Measurements from ENCODE around the gene LURAP1L. TPM values are rescaled to one million over a fixed set of nuclear protein-coding genes. Genes with fewer than 3 reads are reported as not detected.

Gene LURAP1L, protein sequence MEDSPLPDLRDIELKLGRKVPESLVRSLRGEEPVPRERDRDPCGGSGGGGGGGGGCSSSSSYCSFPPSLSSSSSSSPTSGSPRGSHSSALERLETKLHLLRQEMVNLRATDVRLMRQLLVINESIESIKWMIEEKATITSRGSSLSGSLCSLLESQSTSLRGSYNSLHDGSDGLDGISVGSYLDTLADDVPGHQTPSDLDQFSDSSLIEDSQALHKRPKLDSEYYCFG
- polyA plus RNA-seq (2011; rRNA removed) (52.4 and 61.4 TPM in 2 replicates), polyA plus RNA-seq (2017; fragmentation: RNase III; extraction: RNeasy Plus Mini Kit Qiagen cat#74134 plus additional on column Dnase treatment) (15.6 to 24.4 TPM (median 23.9 TPM) in 3 replicates), polyA minus RNA-seq (2011; rRNA and poly(A)+ RNA removed) (70.0 and 83.0 TPM in 2 replicates)
- 14.5 and 16.9 TPM in 2 replicates for polyA plus RNA-seq (2012; cell fraction: cytosol; rRNA removed)
- polyA plus RNA-seq (2012; cell fraction: nucleus; rRNA removed), result 23.0 and 32.1 TPM in 2 replicates

DNA sequence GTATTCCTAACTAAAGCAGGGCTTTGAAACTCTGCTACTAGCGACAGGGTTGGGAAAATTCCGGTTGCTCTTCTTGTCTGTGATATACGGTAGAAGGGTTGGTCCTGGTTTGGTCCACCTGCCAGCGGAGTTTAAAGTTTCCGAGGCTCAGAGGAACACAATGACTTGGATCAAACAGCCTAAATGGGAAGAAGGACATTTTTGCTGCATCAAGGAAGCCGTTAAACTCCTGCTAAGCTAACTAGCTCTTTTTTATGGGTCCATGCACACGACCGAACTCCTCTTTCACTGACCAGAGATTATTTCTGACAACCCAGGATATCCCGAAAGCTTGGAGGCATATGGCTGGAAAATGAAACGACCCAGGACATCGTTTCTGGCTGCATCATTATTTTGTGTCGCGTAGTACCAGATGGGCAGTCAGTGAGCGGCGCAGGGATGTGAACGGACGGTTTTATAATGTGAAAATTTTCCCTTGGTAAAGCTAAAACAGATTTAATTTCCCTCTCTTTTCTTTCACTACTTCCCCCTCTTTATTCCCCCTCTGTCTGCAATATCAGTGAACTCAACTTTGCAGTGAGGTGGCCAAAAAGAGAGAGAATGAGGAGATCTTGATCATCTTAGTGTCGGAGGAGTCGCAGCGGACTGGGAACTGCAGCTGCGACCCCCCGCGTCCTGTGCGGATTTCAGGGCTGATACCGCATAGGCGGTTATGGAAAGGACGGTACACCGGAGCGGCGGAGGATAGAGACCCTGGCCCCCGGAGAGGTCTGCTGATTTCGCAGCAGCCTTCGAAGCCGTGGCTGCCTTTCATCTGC, at the start of gene LURAP1L:
LURAP1L (plus strand) TSS at position 160 of the 818 bp plus-strand sequence. CDS start 696 bp downstream, outside the sequence.
- peak; percentile 89 for FAIRE-seq
- POLR2A ChIA-PET, result interaction anchor here (1.6 to 3.8 kb wide), 5 partner anchors 9 to 43 kb away, joined by 3 to 48 read pairs (median 35); no protein-coding TSS in a partner anchor
- Histone ChIP-seq H3K4me1 (peaks cover 36% of the 10 kb centered on the region), H3K4me2 (peak within 1 kb of the TSS; percentile 76), H3K4me3 (peak within 1 kb of the TSS; percentile 67), H3K9me3 (no peaks in the 10 kb centered on the region), H3K27ac (peak within 1 kb of the TSS; percentile 96 to 97)
- under 1% methylated on average over 26 of the region's 34 CpGs for WGBS (ENCODE audit: missing lambda C conversion rate)
- CTCF ChIA-PET, result interaction anchor here (0.6 to 6.7 kb wide), 26 partner anchors 11 to 313 kb away, joined by 3 to 98 read pairs (median 8); no protein-coding TSS in a partner anchor
- TF ChIP-seq HOXB5 (CRISPR knock-in tag; IDR thresholded peaks at IDR 0.05) (0 out of 2 replicates have a peak, but pooled peaks have one; percentile 30), NFE2L2 (conservative IDR thresholded peaks at IDR 0.05; ENCODE audit: low read length) (no peak), POLR2A (IDR thresholded peaks at IDR 0.05; ENCODE audit: low read length) (no peak), FOSB (CRISPR knock-in tag; IDR thresholded peaks at IDR 0.05) (peak; percentile 13; the same call in 1 of the 2 replicates), TFCP2L1 (CRISPR knock-in tag; IDR thresholded peaks at IDR 0.05) (no peak), SREBF2 (IDR thresholded peaks at IDR 0.05) (no peak), RFX5 (IDR thresholded peaks at IDR 0.05) (no peak), RAD21 (conservative IDR thresholded peaks at IDR 0.05 in 1 of 2, IDR thresholded peaks at IDR 0.05 in 1 of 2) (peak; percentile 8 to 17; a peak in 3 of 5 replicates), CBX2 (IDR thresholded peaks at IDR 0.05; ENCODE audit: borderline replicate concordance, low read depth) (no peak), GATA3 (IDR thresholded peaks at IDR 0.05; ENCODE audit: borderline replicate concordance) (peak; percentile 24; the same call in 1 of the 2 replicates), SMC3 (IDR thresholded peaks at IDR 0.05) (peak; percentile 35; the same call in 2 of the 3 replicates), JUN (IDR thresholded peaks at IDR 0.05) (peak; percentile 53 to 78; a peak in 3 of 5 replicates)
- TF ChIP-seq, protein P1, sequence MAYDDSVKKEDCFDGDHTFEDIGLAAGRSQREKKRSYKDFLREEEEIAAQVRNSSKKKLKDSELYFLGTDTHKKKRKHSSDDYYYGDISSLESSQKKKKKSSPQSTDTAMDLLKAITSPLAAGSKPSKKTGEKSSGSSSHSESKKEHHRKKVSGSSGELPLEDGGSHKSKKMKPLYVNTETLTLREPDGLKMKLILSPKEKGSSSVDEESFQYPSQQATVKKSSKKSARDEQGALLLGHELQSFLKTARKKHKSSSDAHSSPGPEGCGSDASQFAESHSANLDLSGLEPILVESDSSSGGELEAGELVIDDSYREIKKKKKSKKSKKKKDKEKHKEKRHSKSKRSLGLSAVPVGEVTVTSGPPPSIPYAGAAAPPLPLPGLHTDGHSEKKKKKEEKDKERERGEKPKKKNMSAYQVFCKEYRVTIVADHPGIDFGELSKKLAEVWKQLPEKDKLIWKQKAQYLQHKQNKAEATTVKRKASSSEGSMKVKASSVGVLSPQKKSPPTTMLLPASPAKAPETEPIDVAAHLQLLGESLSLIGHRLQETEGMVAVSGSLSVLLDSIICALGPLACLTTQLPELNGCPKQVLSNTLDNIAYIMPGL (CRISPR knock-in tag; IDR thresholded peaks at IDR 0.05; ENCODE audit: borderline replicate concordance), result no peak
- TF ChIP-seq, protein P2, sequence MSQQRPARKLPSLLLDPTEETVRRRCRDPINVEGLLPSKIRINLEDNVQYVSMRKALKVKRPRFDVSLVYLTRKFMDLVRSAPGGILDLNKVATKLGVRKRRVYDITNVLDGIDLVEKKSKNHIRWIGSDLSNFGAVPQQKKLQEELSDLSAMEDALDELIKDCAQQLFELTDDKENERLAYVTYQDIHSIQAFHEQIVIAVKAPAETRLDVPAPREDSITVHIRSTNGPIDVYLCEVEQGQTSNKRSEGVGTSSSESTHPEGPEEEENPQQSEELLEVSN (IDR thresholded peaks at IDR 0.05; ENCODE audit: borderline replicate concordance, low read depth), result no peak
- TF ChIP-seq, protein P3, sequence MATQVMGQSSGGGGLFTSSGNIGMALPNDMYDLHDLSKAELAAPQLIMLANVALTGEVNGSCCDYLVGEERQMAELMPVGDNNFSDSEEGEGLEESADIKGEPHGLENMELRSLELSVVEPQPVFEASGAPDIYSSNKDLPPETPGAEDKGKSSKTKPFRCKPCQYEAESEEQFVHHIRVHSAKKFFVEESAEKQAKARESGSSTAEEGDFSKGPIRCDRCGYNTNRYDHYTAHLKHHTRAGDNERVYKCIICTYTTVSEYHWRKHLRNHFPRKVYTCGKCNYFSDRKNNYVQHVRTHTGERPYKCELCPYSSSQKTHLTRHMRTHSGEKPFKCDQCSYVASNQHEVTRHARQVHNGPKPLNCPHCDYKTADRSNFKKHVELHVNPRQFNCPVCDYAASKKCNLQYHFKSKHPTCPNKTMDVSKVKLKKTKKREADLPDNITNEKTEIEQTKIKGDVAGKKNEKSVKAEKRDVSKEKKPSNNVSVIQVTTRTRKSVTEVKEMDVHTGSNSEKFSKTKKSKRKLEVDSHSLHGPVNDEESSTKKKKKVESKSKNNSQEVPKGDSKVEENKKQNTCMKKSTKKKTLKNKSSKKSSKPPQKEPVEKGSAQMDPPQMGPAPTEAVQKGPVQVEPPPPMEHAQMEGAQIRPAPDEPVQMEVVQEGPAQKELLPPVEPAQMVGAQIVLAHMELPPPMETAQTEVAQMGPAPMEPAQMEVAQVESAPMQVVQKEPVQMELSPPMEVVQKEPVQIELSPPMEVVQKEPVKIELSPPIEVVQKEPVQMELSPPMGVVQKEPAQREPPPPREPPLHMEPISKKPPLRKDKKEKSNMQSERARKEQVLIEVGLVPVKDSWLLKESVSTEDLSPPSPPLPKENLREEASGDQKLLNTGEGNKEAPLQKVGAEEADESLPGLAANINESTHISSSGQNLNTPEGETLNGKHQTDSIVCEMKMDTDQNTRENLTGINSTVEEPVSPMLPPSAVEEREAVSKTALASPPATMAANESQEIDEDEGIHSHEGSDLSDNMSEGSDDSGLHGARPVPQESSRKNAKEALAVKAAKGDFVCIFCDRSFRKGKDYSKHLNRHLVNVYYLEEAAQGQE (IDR thresholded peaks at IDR 0.05), result no peak
- TF ChIP-seq, protein P4, sequence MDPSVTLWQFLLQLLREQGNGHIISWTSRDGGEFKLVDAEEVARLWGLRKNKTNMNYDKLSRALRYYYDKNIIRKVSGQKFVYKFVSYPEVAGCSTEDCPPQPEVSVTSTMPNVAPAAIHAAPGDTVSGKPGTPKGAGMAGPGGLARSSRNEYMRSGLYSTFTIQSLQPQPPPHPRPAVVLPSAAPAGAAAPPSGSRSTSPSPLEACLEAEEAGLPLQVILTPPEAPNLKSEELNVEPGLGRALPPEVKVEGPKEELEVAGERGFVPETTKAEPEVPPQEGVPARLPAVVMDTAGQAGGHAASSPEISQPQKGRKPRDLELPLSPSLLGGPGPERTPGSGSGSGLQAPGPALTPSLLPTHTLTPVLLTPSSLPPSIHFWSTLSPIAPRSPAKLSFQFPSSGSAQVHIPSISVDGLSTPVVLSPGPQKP (IDR thresholded peaks at IDR 0.05; ENCODE audit: low read depth, low read length), result no peak
- ATAC-seq, result peak; percentile 40 to 68; a peak in 5 of 6 replicates
- DNase-seq (ENCODE audit: low read depth in 1 of 2, low spot score in 1 of 2), result peak; percentile 58 to 86
